Left colon (tissue), 2 donors: Measurements from ENCODE around the gene KANSL1. TPM values are rescaled to one million over a fixed set of nuclear protein-coding genes. Genes with fewer than 3 reads are reported as not detected.
"Not testable (repeated sequence)": the region's sequence is repeated elsewhere in the genome, so short reads cannot be mapped to it uniquely, and the experiment has no call there.

ENCODE experiments used
- ATAC-seq: fragments of 200-7000 bp; cut with Tn5 transposase; one replicate; pipeline ENCODE4 v1.9.1; 2020; ENCODE audit warnings: mild to moderate bottlenecking, moderate library complexity
- DNase-seq, 2 donors: peaks; one replicate each; pipeline ENCODE4 v3.0.0-alpha.2; 2020
- intact Hi-C, 2 donors: fragments of 100-400 bp; cut with DNase I in 1 of 2; cut with micrococcal nuclease in 1 of 2; formaldehyde crosslinking; loops; one replicate each; pipeline versions ENCODE4 v1.11.2 to v1.14.0; 2022; cut with DNase I, micrococcal nuclease
- total RNA-seq, 2 donors: library from RNA; stranded (reverse); fragmentation: NEBNext Ultra II Directional; extraction: Animal tissue kit (Norgen Biotek cat#: 25700); gene quantifications; one replicate each; pipeline ENCODE4 v1.2.1, GENCODE V29; 2021
- donor health status: DM: no; HTN: no; CAD: no.
- donor health status: DM: yes; HTN: yes; CAD: no.

Gene KANSL1
- total RNA-seq, 2 donors from 2014 or later, result 79.4 to 81.9 TPM

- ATAC-seq (no peak), DNase-seq (no peak)
- intact Hi-C loops, result no loop called here
Observed at GRCh38 chr17:46023783-46024388, 169.3 kb downstream of the KANSL1 start.

GRCh38 chr17:46023366-46023765, 169.9 kb downstream of the KANSL1 start:
- DNase-seq, intact Hi-C loops, ATAC-seq: not testable (repeated sequence)

- no peak for DNase-seq
- ATAC-seq, result no peak
- intact Hi-C loops, result no loop called here
Observed at GRCh38 chr17:46020998-46021397, 172.2 kb downstream of the KANSL1 start.

DNA sequence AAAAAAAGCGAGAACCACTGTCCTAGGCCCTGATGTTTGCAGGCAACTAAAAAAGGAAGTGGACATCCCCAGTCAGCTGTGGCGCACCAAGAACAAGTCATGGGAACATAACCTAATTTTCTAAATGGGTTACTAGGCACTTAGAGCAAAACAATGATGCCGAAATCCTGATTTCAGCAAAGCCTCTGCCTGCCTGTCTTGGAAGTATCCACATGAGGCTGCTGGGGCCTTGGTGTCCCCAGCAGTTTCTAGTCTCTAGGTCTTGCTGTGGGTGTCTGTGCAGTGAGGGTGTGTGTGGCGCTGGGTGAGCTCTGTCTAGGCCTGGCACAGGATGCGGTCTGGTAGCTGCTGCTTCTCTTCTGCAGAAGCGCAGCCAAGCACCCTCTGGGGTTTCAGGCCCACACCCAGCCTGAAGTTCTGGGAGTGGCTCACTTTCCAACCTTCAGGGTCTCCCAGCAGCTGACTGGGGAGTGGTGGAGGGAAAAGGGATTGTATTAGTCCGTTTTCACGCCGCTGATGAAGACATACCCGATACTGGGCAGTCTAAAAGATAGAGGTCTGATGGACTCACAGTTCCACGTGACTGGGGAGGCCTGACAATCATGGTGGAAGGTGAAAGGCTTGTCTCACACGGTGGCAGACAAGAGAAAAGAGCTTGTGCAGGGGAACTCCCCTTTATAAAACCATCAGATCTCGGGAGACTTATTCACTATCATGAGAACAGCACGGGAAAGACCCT, 173.0 kb downstream of the KANSL1 start:
- peak in 1 of 2 donors; percentile 32 for DNase-seq
- ATAC-seq, result peak; percentile 26
- intact Hi-C loops, result no loop called here

GRCh38 chr17:46019408-46019925, 173.8 kb downstream of the KANSL1 start:
- DNase-seq, intact Hi-C loops, ATAC-seq: not testable (repeated sequence)

- DNase-seq (no peak), ATAC-seq (no peak)
- intact Hi-C loops, result no loop called here
Observed at GRCh38 chr17:46013502-46014165, 179.6 kb downstream of the KANSL1 start.

DNA sequence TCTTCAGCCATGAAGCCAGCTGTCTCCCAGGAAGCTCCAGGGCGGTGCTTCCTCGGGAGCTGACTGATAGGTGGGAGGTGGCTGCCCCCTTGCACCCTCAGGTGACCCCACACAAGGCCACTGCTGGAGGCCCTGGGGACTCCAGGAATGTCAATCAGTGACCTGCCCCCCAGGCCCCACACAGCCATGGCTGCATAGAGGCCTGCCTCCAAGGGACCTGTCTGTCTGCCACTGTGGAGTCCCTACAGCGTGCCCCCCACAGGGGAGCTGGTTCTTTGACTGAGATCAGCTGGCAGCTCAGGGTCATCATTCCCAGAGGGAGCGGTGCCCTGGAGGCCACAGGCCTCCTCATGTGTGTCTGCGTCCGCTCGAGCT, 180.1 kb downstream of the KANSL1 start:
- DNase-seq, result no peak
- intact Hi-C loops, result no loop called here
- ATAC-seq, result no peak

- intact Hi-C loops, result no loop called here
- ATAC-seq (no peak), DNase-seq (no peak)
Observed at GRCh38 chr17:46012506-46013079, 180.6 kb downstream of the KANSL1 start.

GRCh38 chr17:46011711-46012505, 181.3 kb downstream of the KANSL1 start:
- no peak for ATAC-seq
- intact Hi-C loops, result no loop called here
- DNase-seq, result no peak

DNA sequence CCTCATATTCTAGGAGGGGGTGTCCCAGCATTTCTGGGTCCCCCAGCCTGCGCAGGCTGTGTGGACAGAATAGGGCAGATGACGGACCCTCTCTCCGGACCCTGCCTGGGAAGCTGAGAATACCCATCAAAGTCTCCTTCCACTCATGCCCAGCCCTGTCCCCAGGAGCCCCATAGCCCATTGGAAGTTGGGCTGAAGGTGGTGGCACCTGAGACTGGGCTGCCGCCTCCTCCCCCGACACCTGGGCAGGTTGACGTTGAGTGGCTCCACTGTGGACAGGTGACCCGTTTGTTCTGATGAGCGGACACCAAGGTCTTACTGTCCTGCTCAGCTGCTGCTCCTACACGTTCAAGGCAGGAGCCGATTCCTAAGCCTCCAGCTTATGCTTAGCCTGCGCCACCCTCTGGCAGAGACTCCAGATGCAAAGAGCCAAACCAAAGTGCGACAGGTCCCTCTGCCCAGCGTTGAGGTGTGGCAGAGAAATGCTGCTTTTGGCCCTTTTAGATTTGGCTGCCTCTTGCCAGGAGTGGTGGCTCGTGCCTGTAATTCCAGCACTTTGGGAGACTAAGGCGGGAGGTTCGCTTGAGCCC, 182.5 kb downstream of the KANSL1 start:
- ATAC-seq, result peak; percentile 41
- no peak for DNase-seq
- intact Hi-C loops, result no loop called here

- DNase-seq (no peak), ATAC-seq (no peak)
- intact Hi-C loops, result loop anchor here in 1 of 2 donors (10.0 kb wide), 1 partner anchor 275 kb away; no protein-coding TSS in a partner anchor
Observed at GRCh38 chr17:46009681-46010596, 183.3 kb downstream of the KANSL1 start.

- intact Hi-C loops, result loop anchor here in 1 of 2 donors (10.0 kb wide), 1 partner anchor 276 kb away; no protein-coding TSS in a partner anchor
- ATAC-seq (no peak), DNase-seq (no peak)
Observed at GRCh38 chr17:46008591-46008990, 184.6 kb downstream of the KANSL1 start.

DNA sequence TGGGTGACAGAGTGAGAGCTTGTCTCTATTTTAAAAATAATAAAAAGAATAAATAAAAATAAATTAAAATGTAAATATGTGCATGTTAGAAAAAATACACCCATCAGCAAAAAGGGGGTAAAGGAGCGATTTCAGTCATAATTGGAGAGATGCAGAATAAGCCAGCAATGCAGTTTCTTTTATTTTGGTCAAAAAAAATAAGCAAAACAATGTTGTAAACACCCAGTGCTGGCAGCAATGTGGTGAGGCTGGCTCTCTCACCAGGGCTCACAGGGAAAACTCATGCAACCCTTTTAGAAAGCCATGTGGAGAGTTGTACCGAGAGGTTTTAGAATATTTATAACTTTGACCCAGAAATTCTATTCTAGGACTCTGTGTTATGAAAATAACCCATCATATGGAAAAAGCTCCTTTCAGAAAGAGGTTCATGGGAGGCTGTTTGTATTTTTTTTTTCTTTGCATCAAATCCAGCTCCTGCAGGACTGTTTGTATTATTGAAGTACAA, 185.7 kb downstream of the KANSL1 start:
- ATAC-seq (no peak), DNase-seq (no peak)
- intact Hi-C loops, result loop anchor here in 1 of 2 donors (10.0 kb wide), 1 partner anchor 277 kb away; no protein-coding TSS in a partner anchor

DNA sequence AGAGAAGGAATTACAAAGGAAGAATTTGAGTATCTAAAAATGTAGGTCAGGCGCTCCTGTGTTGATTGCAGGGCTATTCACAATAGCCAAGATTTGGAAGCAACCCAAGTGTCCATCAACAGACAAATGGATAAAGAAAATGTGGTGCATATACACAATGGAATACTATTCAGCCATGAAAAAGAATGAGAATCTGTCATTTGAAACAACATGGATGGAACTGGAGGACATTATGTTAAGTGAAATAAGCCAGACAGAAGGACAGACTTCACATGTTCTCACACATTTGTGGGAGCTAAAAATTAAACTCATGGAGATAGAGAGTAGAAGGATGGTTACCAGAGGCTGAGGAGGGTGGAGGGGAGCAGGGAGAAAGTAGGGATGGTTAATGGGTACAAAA, 187.1 kb downstream of the KANSL1 start:
- intact Hi-C loops, result loop anchor here in 1 of 2 donors (10.0 kb wide), 1 partner anchor 279 kb away; no protein-coding TSS in a partner anchor
- not testable (repeated sequence) for ATAC-seq, DNase-seq

GRCh38 chr17:46003907-46004748, 189.1 kb downstream of the KANSL1 start:
- DNase-seq (peak; percentile 72 to 75), ATAC-seq (peak; percentile 80)
- intact Hi-C loops, result loop anchor here in 1 of 2 donors (5.0 to 10.0 kb wide), 2 partner anchors 208 to 281 kb away; no protein-coding TSS in a partner anchor

- no peak for DNase-seq
- no peak for ATAC-seq
- intact Hi-C loops, result loop anchor here in 1 of 2 donors (5.0 to 10.0 kb wide), 2 partner anchors 209 to 282 kb away; no protein-coding TSS in a partner anchor
Observed at GRCh38 chr17:46002973-46003316, 190.3 kb downstream of the KANSL1 start.
